ENCODE results near the gene IGHMBP2. TPM values are rescaled to one million over a fixed set of nuclear protein-coding genes. Genes with fewer than 3 reads are reported as not detected.

IGHMBP2 gene
- polyA plus RNA-seq, 2 donors = 10.9 to 22.3 TPM

DNA sequence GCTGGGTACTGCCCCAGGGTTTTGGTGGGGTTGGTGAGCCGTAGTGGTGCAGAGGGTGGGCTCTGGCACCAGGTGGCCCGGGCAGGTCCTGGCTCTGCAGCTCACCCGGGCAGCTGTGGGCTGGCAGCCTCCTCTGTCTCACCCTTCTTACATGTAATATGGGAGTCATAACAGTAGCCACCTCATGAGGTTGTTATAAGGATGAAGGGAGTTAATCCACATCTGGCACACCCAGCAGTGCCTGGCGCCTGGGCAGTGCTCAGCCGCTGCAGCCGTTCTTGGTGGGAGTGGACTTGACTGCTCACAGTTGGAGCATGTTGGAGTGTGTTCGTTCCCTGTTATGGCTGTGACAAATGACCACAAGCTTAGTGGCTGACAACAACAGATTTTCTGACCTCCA lies 28.7 kb downstream of the IGHMBP2 start:
- Histone ChIP-seq H3K27me3 (ENCODE audit: control insufficient read depth in 1 of 2, insufficient read depth in 2 of 2, low read length in 2 of 2) (no peaks in the 10 kb centered on the region), H3K27ac (ENCODE audit: low read depth in 2 of 2, low read length in 1 of 2) (peak overlapping the region in 1 of 2 donors; percentile 50), H3K4me1 (ENCODE audit: control insufficient read depth in 2 of 2, insufficient read depth in 2 of 2, low read length in 1 of 2) (no peaks in the 10 kb centered on the region), H3K36me3 (ENCODE audit: control insufficient read depth in 2 of 2, insufficient read depth in 2 of 2, low read length in 1 of 2) (peaks cover 15 to 66% of the 10 kb centered on the region in 2 donors), H3K9me3 (ENCODE audit: control insufficient read depth in 2 of 2, insufficient read depth in 1 of 2, low read depth in 1 of 2, low read length in 1 of 2) (no peaks in the 10 kb centered on the region), H3K4me3 (ENCODE audit: low read depth in 1 of 2, low read length in 2 of 2) (no peak overlapping the region)
- WGBS, 2 donors = 74 to 80% methylated on average over 7 of the region's 7 CpGs

DNA sequence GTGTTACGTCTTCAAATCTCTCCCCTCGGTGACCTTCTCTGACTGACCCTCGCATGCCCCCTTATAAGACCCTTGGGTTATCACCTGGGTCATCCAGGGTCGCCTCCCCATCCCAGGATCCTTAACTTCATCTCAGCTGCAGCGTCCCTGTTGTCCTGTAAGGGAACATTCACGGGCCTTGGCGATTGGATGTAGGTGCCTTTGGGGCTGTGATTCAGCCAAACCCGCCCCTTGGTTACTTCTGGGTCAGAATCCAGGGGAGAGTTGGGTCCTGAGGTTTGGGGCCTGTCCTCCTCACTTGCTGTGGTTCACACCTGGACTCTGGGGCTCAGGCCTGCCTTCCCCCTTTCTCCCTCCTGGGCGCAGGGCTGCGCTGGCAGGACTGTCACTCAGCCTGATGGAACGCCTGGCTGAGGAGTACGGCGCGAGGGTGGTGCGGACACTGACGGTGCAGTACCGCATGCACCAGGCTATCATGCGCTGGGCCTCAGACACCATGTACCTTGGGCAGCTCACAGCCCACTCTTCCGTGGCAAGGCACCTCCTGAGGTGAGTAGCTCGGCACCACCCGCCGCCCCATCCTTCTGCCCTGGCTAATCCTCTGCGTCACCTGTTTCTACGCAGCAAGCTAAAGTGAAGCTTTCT lies 29.4 kb downstream of the IGHMBP2 start:
- 95 to 96% methylated on average over 23 to 24 of the region's 24 CpGs for WGBS, 2 donors
- no peaks in the 10 kb centered on the region for H3K9me3 ChIP-seq (ENCODE audit: control insufficient read depth in 2 of 2, insufficient read depth in 1 of 2, low read depth in 1 of 2, low read length in 1 of 2)

DNA sequence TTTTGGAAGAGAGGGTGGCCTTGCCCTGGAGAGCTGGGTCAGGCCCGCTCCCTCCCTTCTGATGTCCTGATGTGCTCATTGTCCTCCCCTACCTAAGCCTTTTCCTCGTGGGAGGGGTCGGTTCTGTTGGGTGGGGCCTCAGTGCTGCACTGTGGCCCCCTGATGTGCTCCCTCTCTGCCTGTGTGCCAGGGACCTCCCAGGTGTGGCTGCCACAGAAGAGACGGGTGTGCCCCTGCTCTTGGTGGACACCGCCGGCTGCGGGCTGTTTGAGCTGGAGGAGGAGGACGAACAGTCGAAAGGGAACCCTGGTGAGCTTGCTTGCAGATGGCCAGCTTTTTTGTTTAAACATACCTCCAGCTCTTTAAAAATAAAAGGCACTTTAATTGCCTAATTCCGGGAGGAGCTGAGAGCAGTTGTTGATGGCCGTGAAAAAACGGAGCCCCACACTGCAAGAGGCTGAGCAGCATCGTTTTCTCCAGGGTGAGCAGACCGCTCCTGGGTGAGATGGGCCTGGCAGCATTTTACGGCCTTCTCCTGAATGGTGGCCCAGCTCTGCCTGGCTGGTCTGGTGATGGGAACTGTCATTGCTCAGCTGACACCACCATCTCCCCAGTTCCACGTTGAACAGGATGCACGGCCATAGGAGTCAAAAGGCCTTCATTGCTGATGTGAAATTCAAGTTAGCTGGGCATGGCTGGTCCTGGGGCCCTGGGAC lies 30.1 kb downstream of the IGHMBP2 start:
- Histone ChIP-seq H3K27ac (ENCODE audit: low read depth in 2 of 2, low read length in 1 of 2) (peak overlapping the region in 1 of 2 donors; percentile 39), H3K36me3 (ENCODE audit: control insufficient read depth in 2 of 2, insufficient read depth in 2 of 2, low read length in 1 of 2) (peaks cover 19 to 76% of the 10 kb centered on the region in 2 donors), H3K4me3 (ENCODE audit: low read depth in 1 of 2, low read length in 2 of 2) (no peak overlapping the region), H3K27me3 (ENCODE audit: control insufficient read depth in 1 of 2, insufficient read depth in 2 of 2, low read length in 2 of 2) (no peaks in the 10 kb centered on the region), H3K4me1 (ENCODE audit: control insufficient read depth in 2 of 2, insufficient read depth in 2 of 2, low read length in 1 of 2) (no peaks in the 10 kb centered on the region), H3K9me3 (ENCODE audit: control insufficient read depth in 2 of 2, insufficient read depth in 1 of 2, low read depth in 1 of 2, low read length in 1 of 2) (no peaks in the 10 kb centered on the region)
- WGBS, 2 donors = 86 to 90% methylated on average over 17 of the region's 17 CpGs

More for the DNA sequence above, 29.4 kb downstream of the IGHMBP2 start:
- Histone ChIP-seq H3K27me3 (ENCODE audit: control insufficient read depth in 1 of 2, insufficient read depth in 2 of 2, low read length in 2 of 2) (no peaks in the 10 kb centered on the region), H3K36me3 (ENCODE audit: control insufficient read depth in 2 of 2, insufficient read depth in 2 of 2, low read length in 1 of 2) (peaks cover 15 to 71% of the 10 kb centered on the region in 2 donors), H3K4me1 (ENCODE audit: control insufficient read depth in 2 of 2, insufficient read depth in 2 of 2, low read length in 1 of 2) (no peaks in the 10 kb centered on the region), H3K27ac (ENCODE audit: low read depth in 2 of 2, low read length in 1 of 2) (peak overlapping the region in 1 of 2 donors; percentile 50), H3K4me3 (ENCODE audit: low read depth in 1 of 2, low read length in 2 of 2) (no peak overlapping the region)

DNA sequence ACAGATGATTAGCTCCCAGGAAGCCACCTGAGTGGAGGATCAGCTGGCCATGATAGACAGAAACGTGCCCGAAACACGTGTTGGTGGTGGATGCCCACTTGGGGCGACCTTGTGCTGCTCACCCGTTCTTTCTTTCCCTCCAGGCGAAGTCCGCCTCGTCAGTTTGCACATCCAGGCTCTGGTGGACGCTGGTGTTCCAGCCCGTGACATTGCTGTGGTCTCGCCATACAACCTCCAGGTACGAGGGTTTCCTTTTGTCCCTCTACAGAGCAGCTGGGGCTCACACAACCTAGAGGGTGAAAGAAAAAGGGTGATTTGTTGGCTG lies 30.6 kb downstream of the IGHMBP2 start:
- H3K9me3 ChIP-seq (ENCODE audit: control insufficient read depth in 2 of 2, insufficient read depth in 1 of 2, low read depth in 1 of 2, low read length in 1 of 2) = no peaks in the 10 kb centered on the region
- peaks cover 19 to 76% of the 10 kb centered on the region in 2 donors for H3K36me3 ChIP-seq (ENCODE audit: control insufficient read depth in 2 of 2, insufficient read depth in 2 of 2, low read length in 1 of 2)
- no peaks in the 10 kb centered on the region for H3K27me3 ChIP-seq (ENCODE audit: control insufficient read depth in 1 of 2, insufficient read depth in 2 of 2, low read length in 2 of 2)
- WGBS, 2 donors = 92 to 95% methylated on average over 12 of the region's 12 CpGs
- H3K27ac ChIP-seq (ENCODE audit: low read depth in 2 of 2, low read length in 1 of 2) = peak overlapping the region in 1 of 2 donors; percentile 39
- no peak overlapping the region for H3K4me3 ChIP-seq (ENCODE audit: low read depth in 1 of 2, low read length in 2 of 2)
- H3K4me1 ChIP-seq (ENCODE audit: control insufficient read depth in 2 of 2, insufficient read depth in 2 of 2, low read length in 1 of 2) = no peaks in the 10 kb centered on the region

DNA sequence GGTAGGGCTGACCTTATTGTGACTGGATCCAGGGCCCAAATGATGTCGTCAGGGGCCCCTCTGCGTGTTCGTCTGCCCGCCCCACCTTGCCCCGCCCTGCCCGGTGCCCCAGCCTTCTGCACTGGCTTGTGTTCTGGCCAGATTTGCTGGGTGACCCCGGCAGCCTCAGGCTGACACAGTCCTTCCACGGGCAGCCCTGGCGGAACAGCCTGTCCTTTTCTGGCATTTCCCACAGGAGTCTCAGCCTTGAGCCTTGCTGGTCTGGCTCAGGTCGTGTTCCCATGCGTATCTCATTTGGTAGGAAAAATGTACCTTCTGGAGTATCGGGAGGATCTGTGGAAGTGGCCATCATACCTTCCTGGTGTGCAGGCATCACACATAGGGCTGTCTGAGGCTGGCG lies 31.0 kb downstream of the IGHMBP2 start:
- 90 to 95% methylated on average over 13 of the region's 13 CpGs for WGBS, 2 donors
- H3K4me3 ChIP-seq (ENCODE audit: low read depth in 1 of 2, low read length in 2 of 2) = no peak overlapping the region
- peak overlapping the region in 1 of 2 donors; percentile 39 for H3K27ac ChIP-seq (ENCODE audit: low read depth in 2 of 2, low read length in 1 of 2)
- H3K9me3 ChIP-seq (ENCODE audit: control insufficient read depth in 2 of 2, insufficient read depth in 1 of 2, low read depth in 1 of 2, low read length in 1 of 2) = no peaks in the 10 kb centered on the region
- H3K36me3 ChIP-seq (ENCODE audit: control insufficient read depth in 2 of 2, insufficient read depth in 2 of 2, low read length in 1 of 2) = peaks cover 15 to 76% of the 10 kb centered on the region in 2 donors
- no peaks in the 10 kb centered on the region for H3K27me3 ChIP-seq (ENCODE audit: control insufficient read depth in 1 of 2, insufficient read depth in 2 of 2, low read length in 2 of 2)
- no peaks in the 10 kb centered on the region for H3K4me1 ChIP-seq (ENCODE audit: control insufficient read depth in 2 of 2, insufficient read depth in 2 of 2, low read length in 1 of 2)

DNA sequence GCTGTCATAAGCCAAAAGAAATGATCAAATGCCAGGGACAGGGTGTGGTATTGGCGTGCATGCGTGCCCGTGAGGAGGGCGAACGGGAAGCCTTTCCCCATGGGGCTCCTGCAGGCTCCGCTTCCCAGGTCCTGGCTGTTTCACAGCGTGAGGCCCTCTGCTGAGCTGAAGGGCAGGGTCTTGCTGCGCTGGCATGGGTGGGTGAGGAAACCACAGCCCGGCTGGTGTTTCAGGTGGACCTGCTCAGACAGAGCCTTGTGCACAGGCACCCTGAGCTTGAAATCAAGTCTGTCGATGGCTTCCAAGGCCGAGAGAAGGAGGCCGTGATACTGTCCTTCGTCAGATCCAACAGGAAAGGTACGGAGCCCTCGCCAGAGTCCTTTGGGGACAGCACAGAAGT lies 31.4 kb downstream of the IGHMBP2 start:
- Histone ChIP-seq H3K4me1 (ENCODE audit: control insufficient read depth in 2 of 2, insufficient read depth in 2 of 2, low read length in 1 of 2) (no peaks in the 10 kb centered on the region), H3K9me3 (ENCODE audit: control insufficient read depth in 2 of 2, insufficient read depth in 1 of 2, low read depth in 1 of 2, low read length in 1 of 2) (no peaks in the 10 kb centered on the region), H3K27ac (ENCODE audit: low read depth in 2 of 2, low read length in 1 of 2) (peak overlapping the region in 1 of 2 donors; percentile 6), H3K27me3 (ENCODE audit: control insufficient read depth in 1 of 2, insufficient read depth in 2 of 2, low read length in 2 of 2) (no peaks in the 10 kb centered on the region), H3K36me3 (ENCODE audit: control insufficient read depth in 2 of 2, insufficient read depth in 2 of 2, low read length in 1 of 2) (peaks cover 11 to 76% of the 10 kb centered on the region in 2 donors), H3K4me3 (ENCODE audit: low read depth in 1 of 2, low read length in 2 of 2) (no peak overlapping the region)
- WGBS, 2 donors = 89 to 92% methylated on average over 15 of the region's 15 CpGs

DNA sequence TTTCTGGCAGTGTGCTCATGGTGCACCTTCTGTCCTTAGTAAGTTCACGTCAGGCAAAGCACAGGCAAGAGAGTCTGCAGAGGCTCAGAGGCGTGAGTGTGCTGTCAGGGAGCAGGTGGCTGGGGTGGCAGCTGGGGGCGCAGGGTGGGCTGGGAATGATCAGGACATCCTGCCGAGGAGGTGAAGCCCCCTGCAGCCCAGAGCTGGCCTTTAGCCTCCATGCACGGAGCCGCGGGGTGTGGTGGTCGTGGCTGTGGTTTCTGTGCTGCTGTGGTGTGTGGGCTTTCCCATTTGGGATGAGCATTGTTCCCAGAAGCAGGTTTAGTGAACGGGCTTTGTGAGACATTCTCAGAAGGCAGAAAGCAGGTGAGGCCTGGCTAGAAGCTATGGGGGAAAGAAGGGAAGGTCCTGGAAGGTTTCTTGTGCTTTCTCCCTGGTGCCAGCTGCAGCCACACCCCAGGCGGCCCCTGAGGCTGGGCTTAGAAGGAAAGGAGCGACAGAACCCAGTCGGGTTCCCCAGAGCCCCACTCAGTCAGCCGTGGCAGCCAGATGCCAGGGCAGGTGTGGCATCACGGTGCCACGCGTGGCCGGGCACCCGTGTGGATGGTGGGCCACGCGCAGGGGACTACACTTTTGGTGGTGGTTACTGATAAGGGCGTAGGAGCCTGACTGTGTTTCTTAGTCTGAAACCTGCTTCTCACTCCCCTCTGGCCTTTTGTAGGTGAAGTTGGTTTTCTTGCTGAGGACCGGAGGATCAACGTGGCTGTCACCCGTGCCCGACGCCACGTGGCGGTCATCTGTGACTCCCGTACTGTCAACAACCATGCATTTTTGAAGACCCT lies 32.0 kb downstream of the IGHMBP2 start:
- peaks cover 9 to 73% of the 10 kb centered on the region in 2 donors for H3K36me3 ChIP-seq (ENCODE audit: control insufficient read depth in 2 of 2, insufficient read depth in 2 of 2, low read length in 1 of 2)
- H3K4me3 ChIP-seq (ENCODE audit: low read depth in 1 of 2, low read length in 2 of 2) = no peak overlapping the region
- no peaks in the 10 kb centered on the region for H3K9me3 ChIP-seq (ENCODE audit: control insufficient read depth in 2 of 2, insufficient read depth in 1 of 2, low read depth in 1 of 2, low read length in 1 of 2)
- H3K4me1 ChIP-seq (ENCODE audit: control insufficient read depth in 2 of 2, insufficient read depth in 2 of 2, low read length in 1 of 2) = no peaks in the 10 kb centered on the region
- H3K27ac ChIP-seq (ENCODE audit: low read depth in 2 of 2, low read length in 1 of 2) = peak overlapping the region in 1 of 2 donors; percentile 6
- 93 to 94% methylated on average over 29 of the region's 29 CpGs for WGBS, 2 donors
- H3K27me3 ChIP-seq (ENCODE audit: control insufficient read depth in 1 of 2, insufficient read depth in 2 of 2, low read length in 2 of 2) = no peaks in the 10 kb centered on the region

DNA sequence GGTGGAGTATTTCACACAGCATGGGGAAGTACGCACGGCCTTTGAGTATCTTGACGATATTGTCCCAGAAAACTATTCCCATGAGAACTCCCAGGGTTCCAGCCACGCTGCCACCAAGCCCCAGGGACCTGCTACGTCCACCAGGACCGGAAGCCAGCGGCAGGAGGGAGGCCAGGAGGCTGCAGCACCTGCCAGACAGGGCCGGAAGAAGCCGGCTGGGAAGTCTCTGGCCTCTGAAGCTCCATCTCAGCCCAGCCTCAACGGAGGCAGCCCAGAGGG lies 32.6 kb downstream of the IGHMBP2 start:
- no peak overlapping the region for H3K27ac ChIP-seq (ENCODE audit: low read depth in 2 of 2, low read length in 1 of 2)
- no peaks in the 10 kb centered on the region for H3K4me1 ChIP-seq (ENCODE audit: control insufficient read depth in 2 of 2, insufficient read depth in 2 of 2, low read length in 1 of 2)
- 88 to 95% methylated on average over 10 of the region's 10 CpGs for WGBS, 2 donors
- H3K36me3 ChIP-seq (ENCODE audit: control insufficient read depth in 2 of 2, insufficient read depth in 2 of 2, low read length in 1 of 2) = peaks cover 9 to 71% of the 10 kb centered on the region in 2 donors
- no peak overlapping the region for H3K4me3 ChIP-seq (ENCODE audit: low read depth in 1 of 2, low read length in 2 of 2)
- no peaks in the 10 kb centered on the region for H3K9me3 ChIP-seq (ENCODE audit: control insufficient read depth in 2 of 2, insufficient read depth in 1 of 2, low read depth in 1 of 2, low read length in 1 of 2)
- H3K27me3 ChIP-seq (ENCODE audit: control insufficient read depth in 1 of 2, insufficient read depth in 2 of 2, low read length in 2 of 2) = no peaks in the 10 kb centered on the region

DNA sequence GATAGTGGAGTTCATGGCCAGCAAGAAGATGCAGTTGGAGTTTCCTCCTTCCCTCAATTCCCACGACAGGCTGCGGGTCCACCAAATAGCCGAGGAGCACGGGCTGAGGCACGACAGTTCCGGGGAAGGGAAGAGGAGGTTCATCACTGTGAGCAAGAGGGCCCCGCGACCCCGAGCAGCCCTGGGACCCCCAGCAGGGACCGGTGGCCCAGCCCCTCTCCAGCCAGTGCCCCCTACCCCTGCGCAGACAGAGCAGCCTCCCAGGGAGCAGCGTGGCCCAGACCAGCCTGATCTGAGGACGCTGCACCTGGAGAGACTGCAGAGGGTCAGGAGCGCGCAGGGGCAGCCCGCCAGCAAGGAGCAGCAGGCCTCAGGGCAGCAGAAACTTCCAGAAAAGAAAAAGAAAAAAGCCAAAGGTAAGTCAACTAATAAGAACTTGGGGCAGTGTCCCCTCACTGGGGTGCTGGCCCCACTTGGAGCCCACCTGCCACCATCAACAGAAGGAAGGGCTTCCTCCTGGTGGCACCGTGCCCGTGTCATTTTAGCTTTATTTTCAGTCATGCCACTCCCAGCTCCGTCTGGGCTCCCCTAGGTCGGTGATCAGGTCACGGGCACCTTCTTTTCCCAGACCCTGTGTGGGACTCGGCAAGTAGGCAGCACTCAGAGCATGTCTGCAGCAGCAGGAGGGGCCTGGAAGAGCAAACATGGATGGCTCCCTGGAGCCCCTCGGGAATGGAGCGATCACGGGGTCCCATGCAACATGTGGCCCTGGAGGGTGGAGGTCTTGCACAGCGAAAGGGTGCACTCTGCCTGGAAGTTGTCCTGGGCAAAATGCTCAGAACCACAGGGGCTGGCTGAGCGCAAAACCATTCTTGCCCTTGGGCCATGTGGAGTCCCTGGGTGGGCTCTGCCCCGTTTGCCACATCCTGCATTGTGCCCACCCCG lies 33.3 kb downstream of the IGHMBP2 start:
- no peak overlapping the region for H3K4me3 ChIP-seq (ENCODE audit: low read depth in 1 of 2, low read length in 2 of 2)
- H3K27ac ChIP-seq (ENCODE audit: low read depth in 2 of 2, low read length in 1 of 2) = no peak overlapping the region
- H3K9me3 ChIP-seq (ENCODE audit: control insufficient read depth in 2 of 2, insufficient read depth in 1 of 2, low read depth in 1 of 2, low read length in 1 of 2) = no peaks in the 10 kb centered on the region
- WGBS, 2 donors = 92 to 94% methylated on average over 29 of the region's 29 CpGs
- H3K36me3 ChIP-seq (ENCODE audit: control insufficient read depth in 2 of 2, insufficient read depth in 2 of 2, low read length in 1 of 2) = peaks cover 9 to 67% of the 10 kb centered on the region in 2 donors
- H3K27me3 ChIP-seq (ENCODE audit: control insufficient read depth in 1 of 2, insufficient read depth in 2 of 2, low read length in 2 of 2) = no peaks in the 10 kb centered on the region
- H3K4me1 ChIP-seq (ENCODE audit: control insufficient read depth in 2 of 2, insufficient read depth in 2 of 2, low read length in 1 of 2) = no peaks in the 10 kb centered on the region
